Ishikawa (cell line): Measurements from ENCODE around the gene ANK2.

ENCODE experiments used
- CEBPB ChIP-seq: IDR thresholded peaks from 2 replicates; pipeline ENCODE4 v1.6.1; 2012
- CREB1 ChIP-seq: IDR thresholded peaks from 2 replicates; pipeline ENCODE4 v1.6.1; 2012; ENCODE audit warnings: low read depth
- EGR1 ChIP-seq: IDR thresholded peaks from 2 replicates; pipeline ENCODE4 v1.6.1; 2012
- EP300 ChIP-seq: IDR thresholded peaks from 2 replicates; pipeline ENCODE4 v1.6.1; 2012; ENCODE audit warnings: borderline replicate concordance
- FOXM1 ChIP-seq: IDR thresholded peaks from 2 replicates; pipeline ENCODE4 v1.6.1; 2012; ENCODE audit warnings: low read depth, borderline replicate concordance
- MAX ChIP-seq: IDR thresholded peaks from 2 replicates; pipeline ENCODE4 v1.6.1; 2012
- NFIC ChIP-seq: IDR thresholded peaks from 2 replicates; pipeline ENCODE4 v1.6.1; 2012
- RAD21 ChIP-seq: IDR thresholded peaks from 2 replicates; pipeline ENCODE4 v1.6.1; 2012; ENCODE audit warnings: low read depth
- REST ChIP-seq: IDR thresholded peaks from 2 replicates; pipeline ENCODE4 v1.6.1; 2012; ENCODE audit warnings: low read depth, mild to moderate bottlenecking
- TAF1 ChIP-seq: IDR thresholded peaks from 2 replicates; pipeline ENCODE4 v1.6.1; 2012; ENCODE audit warnings: low read depth, mild to moderate bottlenecking
- TCF12 ChIP-seq: IDR thresholded peaks from 2 replicates; pipeline ENCODE4 v1.6.1; 2012; ENCODE audit warnings: low read depth
- TEAD4 ChIP-seq: IDR thresholded peaks from 2 replicates; pipeline ENCODE4 v1.6.1; 2012
- USF1 ChIP-seq: IDR thresholded peaks from 2 replicates; pipeline ENCODE4 v1.6.1; 2012
- YY1 ChIP-seq: IDR thresholded peaks from 2 replicates; pipeline ENCODE4 v1.6.1; 2012; ENCODE audit warnings: low read depth
- ZBTB7A ChIP-seq: IDR thresholded peaks from 2 replicates; pipeline ENCODE4 v1.6.1; 2012; ENCODE audit warnings: low read depth

ANK2 gene

GRCh38 chr4:113170115-113170804 is 120.8 kb downstream of the ANK2 start:
- TF ChIP-seq EGR1 (no peak), TEAD4 (no peak), TCF12 (no peak), NFIC (no peak), REST (no peak), YY1 (no peak), EP300 (no peak), TAF1 (no peak), FOXM1 (no peak), CEBPB (no peak), ZBTB7A (no peak)

- TF ChIP-seq TCF12 (no peak), ZBTB7A (no peak), MAX (no peak), RAD21 (no peak), TEAD4 (no peak), YY1 (no peak), FOXM1 (no peak), CEBPB (no peak)
These were observed 121.5 kb downstream of the ANK2 start for GRCh38 chr4:113170805-113171468.

- TF ChIP-seq TAF1 (no peak), EP300 (no peak), MAX (no peak), CEBPB (no peak), CREB1 (no peak), TCF12 (no peak)
These were observed 123.8 kb downstream of the ANK2 start for GRCh38 chr4:113173126-113173792.

- TF ChIP-seq RAD21 (no peak), CEBPB (no peak), TEAD4 (no peak), EGR1 (no peak), REST (no peak), YY1 (no peak), NFIC (no peak), FOXM1 (no peak), TAF1 (no peak), USF1 (no peak), EP300 (no peak), CREB1 (no peak), ZBTB7A (no peak), TCF12 (no peak), MAX (no peak)
These were observed 124.4 kb downstream of the ANK2 start for GRCh38 chr4:113173793-113174264.

- TF ChIP-seq NFIC (no peak), FOXM1 (no peak), TAF1 (no peak), YY1 (no peak), MAX (no peak), USF1 (no peak), TEAD4 (no peak), ZBTB7A (no peak), EP300 (no peak), EGR1 (no peak), RAD21 (no peak), TCF12 (no peak)
These were observed 129.6 kb downstream of the ANK2 start for GRCh38 chr4:113179091-113179490.
